ENCODE measurements around the gene ARID1B. TPM values are rescaled to one million over a fixed set of nuclear protein-coding genes. Genes with fewer than 3 reads are reported as not detected.

ARID1B gene
- polyA plus RNA-seq, 1 experiment, result 19.2 TPM

DNA sequence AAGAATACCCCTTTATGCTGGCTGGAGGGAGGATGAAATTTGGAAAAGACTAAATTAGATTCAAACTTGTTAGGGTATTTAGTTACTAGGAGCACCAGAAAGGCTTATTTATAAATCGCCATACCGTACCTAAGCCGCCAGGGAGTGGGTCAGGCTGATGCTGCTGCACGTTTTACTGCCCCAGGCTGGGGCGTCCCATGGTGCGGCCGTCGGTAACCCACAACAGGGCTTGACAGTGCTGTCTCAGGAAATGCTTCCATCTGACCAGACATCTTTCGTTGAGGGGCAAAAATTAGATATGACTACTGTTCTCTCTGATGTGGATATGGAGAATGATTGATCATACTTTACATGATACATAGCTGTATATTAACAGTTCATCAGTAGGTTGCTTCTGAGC, 52.9 kb downstream of the ARID1B start:
- ChIA-PET CTCF (interaction anchor here (0.8 to 1.3 kb wide), 2 partner anchors 10 to 24 kb away, joined by 3 read pairs; no protein-coding TSS in a partner anchor), POLR2A (no interaction called here)
- TF ChIP-seq, protein P1, sequence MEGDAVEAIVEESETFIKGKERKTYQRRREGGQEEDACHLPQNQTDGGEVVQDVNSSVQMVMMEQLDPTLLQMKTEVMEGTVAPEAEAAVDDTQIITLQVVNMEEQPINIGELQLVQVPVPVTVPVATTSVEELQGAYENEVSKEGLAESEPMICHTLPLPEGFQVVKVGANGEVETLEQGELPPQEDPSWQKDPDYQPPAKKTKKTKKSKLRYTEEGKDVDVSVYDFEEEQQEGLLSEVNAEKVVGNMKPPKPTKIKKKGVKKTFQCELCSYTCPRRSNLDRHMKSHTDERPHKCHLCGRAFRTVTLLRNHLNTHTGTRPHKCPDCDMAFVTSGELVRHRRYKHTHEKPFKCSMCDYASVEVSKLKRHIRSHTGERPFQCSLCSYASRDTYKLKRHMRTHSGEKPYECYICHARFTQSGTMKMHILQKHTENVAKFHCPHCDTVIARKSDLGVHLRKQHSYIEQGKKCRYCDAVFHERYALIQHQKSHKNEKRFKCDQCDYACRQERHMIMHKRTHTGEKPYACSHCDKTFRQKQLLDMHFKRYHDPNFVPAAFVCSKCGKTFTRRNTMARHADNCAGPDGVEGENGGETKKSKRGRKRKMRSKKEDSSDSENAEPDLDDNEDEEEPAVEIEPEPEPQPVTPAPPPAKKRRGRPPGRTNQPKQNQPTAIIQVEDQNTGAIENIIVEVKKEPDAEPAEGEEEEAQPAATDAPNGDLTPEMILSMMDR (IDR thresholded peaks at IDR 0.05; ENCODE audit: low read depth, low read length), result no peak
- H3K4me3 ChIP-seq (ENCODE audit: low read depth, low read length), result no peak overlapping the region
- no peak overlapping the region for H3K27ac ChIP-seq (ENCODE audit: low read depth, low read length)
- DNase-seq (ENCODE audit: low read depth, low spot score), result no peak
- no peaks in the 10 kb centered on the region for H3K9me3 ChIP-seq (ENCODE audit: control insufficient read depth, insufficient read depth, low read length)
- no peaks in the 10 kb centered on the region for H3K27me3 ChIP-seq (ENCODE audit: control insufficient read depth, insufficient read depth, low read length)

DNA sequence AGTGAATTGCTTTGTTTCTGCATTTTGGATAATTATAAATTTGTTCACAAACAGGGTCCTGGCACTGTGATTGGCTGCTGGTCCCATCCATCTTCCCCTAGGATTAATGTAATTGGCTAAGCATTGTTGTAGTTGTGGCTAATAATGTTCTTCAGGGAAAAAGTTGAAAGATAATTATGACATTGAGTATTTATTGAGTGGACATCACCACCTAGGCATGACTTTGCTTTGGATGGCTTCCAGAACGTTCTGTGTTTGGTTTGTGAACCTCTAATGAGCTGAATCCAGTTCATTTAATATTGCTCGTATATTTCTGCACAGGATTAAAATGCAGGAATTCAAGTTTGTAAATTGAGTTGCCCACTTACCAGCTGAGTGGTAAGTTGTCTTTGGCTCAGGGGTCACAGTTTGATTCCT, 55.1 kb downstream of the ARID1B start:
- Histone ChIP-seq H3K27me3 (ENCODE audit: control insufficient read depth, insufficient read depth, low read length) (no peaks in the 10 kb centered on the region), H3K9me3 (ENCODE audit: control insufficient read depth, insufficient read depth, low read length) (no peaks in the 10 kb centered on the region), H3K4me3 (ENCODE audit: low read depth, low read length) (no peak overlapping the region), H3K27ac (ENCODE audit: low read depth, low read length) (no peak overlapping the region)
- no peak for DNase-seq (ENCODE audit: low read depth, low spot score)
- ChIA-PET CTCF (no interaction called here), POLR2A (no interaction called here)
- TF ChIP-seq, protein P1 (IDR thresholded peaks at IDR 0.05; ENCODE audit: low read depth, low read length), result no peak

DNA sequence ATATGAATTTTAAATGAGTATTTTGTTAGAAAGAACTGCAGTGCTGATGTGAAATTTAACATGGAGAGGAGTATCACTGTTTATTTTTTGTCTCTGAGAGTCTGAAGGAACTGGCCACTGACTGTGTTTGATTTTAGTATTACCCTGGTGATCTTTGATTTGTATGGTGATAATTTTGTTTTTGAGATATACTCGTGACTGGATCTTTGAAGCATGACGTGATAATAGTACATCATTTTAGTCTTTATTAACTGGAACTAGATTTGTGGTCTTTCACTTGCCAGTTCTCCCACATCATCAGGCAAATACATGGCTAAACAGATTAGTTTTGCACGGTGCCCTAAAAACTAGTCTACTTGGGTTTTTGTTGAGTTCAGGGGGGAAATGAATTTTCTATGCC, 55.5 kb downstream of the ARID1B start:
- DNase-seq (ENCODE audit: low read depth, low spot score), result no peak
- POLR2A ChIA-PET, result no interaction called here
- H3K27me3 ChIP-seq (ENCODE audit: control insufficient read depth, insufficient read depth, low read length), result no peaks in the 10 kb centered on the region
- no peak overlapping the region for H3K4me3 ChIP-seq (ENCODE audit: low read depth, low read length)
- no peaks in the 10 kb centered on the region for H3K9me3 ChIP-seq (ENCODE audit: control insufficient read depth, insufficient read depth, low read length)
- TF ChIP-seq, protein P1 (IDR thresholded peaks at IDR 0.05; ENCODE audit: low read depth, low read length), result no peak
- no peak overlapping the region for H3K27ac ChIP-seq (ENCODE audit: low read depth, low read length)
- CTCF ChIA-PET, result no interaction called here

DNA sequence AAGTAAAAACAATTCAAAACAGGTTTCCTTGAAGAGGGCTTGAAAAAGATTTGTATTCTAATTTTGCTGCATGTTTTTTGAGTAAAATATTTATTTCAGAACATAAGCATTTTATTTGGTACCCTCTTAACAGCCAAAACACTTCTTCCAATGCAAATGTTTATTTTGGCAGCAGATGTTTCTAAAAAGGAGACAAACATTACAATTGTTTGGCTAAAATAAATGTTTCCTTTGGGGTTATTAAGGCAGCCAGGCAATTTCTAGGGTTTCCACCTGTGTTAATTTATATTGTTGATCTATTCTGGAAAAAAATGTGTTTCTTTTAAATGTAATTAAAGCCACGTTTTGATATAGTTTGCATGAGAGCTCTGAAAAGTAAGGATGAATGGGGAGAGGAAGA, 56.6 kb downstream of the ARID1B start:
- H3K27ac ChIP-seq (ENCODE audit: low read depth, low read length), result no peak overlapping the region
- no peaks in the 10 kb centered on the region for H3K9me3 ChIP-seq (ENCODE audit: control insufficient read depth, insufficient read depth, low read length)
- no peak overlapping the region for H3K4me3 ChIP-seq (ENCODE audit: low read depth, low read length)
- ChIA-PET CTCF (interaction anchor here (0.7 kb wide), 1 partner anchor 110 kb away, joined by 4 read pairs; no protein-coding TSS in a partner anchor), POLR2A (no interaction called here)
- DNase-seq (ENCODE audit: low read depth, low spot score), result no peak
- TF ChIP-seq, protein P1 (IDR thresholded peaks at IDR 0.05; ENCODE audit: low read depth, low read length), result no peak
- H3K27me3 ChIP-seq (ENCODE audit: control insufficient read depth, insufficient read depth, low read length), result no peaks in the 10 kb centered on the region

DNA sequence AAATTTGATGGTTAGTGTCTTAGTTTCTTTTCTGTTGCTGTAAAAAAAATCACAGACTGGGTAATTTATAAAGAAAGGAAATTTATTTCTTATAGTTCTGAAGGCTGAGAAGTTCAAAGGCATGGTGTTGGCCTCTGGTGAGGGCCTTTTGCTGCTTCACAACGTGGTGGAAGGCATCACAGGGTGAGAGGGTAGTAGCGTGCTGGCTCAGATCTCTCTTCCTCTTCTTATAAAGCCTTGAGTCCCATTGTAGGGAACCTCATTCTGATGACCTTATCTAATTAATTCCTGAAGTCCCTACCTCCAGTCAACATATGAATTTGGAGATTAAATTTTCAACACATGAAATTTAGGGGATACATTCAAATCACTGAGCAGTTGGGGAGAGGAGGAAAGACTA, 62.0 kb downstream of the ARID1B start:
- Histone ChIP-seq H3K27ac (ENCODE audit: low read depth, low read length) (peak overlapping the region; percentile 77), H3K27me3 (ENCODE audit: control insufficient read depth, insufficient read depth, low read length) (no peaks in the 10 kb centered on the region), H3K4me3 (ENCODE audit: low read depth, low read length) (no peak overlapping the region; the same call in 1 of the 2 replicates), H3K9me3 (ENCODE audit: control insufficient read depth, insufficient read depth, low read length) (no peaks in the 10 kb centered on the region)
- ChIA-PET POLR2A (no interaction called here), CTCF (no interaction called here)
- DNase-seq (ENCODE audit: low read depth, low spot score), result no peak
- TF ChIP-seq, protein P1 (IDR thresholded peaks at IDR 0.05; ENCODE audit: low read depth, low read length), result no peak

Measured in AG04450 (cell line).